B cell (primary cell): ENCODE measurements around the gene LYPD3. TPM values are rescaled to one million over a fixed set of nuclear protein-coding genes. Genes with fewer than 3 reads are reported as not detected.

ENCODE experiments used
- ATAC-seq: fragments of 200-7000 bp; cut with Tn5 transposase; one replicate; pipeline ENCODE4 v1.10.0; 2021; ENCODE audit warnings: low read depth, mild to moderate bottlenecking, moderate number of reproducible peaks, moderate library complexity
- CTCF ChIA-PET: fragments of 350-600 bp; sonication (Branson Sonifier 250); formaldehyde crosslinking; loops from one replicate; lab custom pipeline; 2021; ENCODE audit warnings: antibody characterized with exemption, inconsistent platforms; lab: Charles Lee
- POLR2A ChIA-PET: fragments of 350-600 bp; sonication (Branson Sonifier 250); formaldehyde crosslinking; loops from one replicate; lab custom pipeline; 2021; ENCODE audit warnings: antibody characterized with exemption; lab: Charles Lee
- DNase-seq: peaks from one replicate; pipeline ENCODE4 v3.0.0; 2013
- H2AFZ ChIP-seq: 2 replicates; pipeline ENCODE4 v1.6.1; 2012; ENCODE audit warnings: mild to moderate bottlenecking, low read depth, low read length; ENCODE audit not compliant: insufficient read depth, poor library complexity, severe bottlenecking
- H3K27ac ChIP-seq, 2 donors: 1 replicate in 1 of 2; 2 replicates in 1 of 2; pipeline ENCODE4 v1.5.1; 2012 to 2013; ENCODE audit warnings: low read length in 2 of 2, mild to moderate bottlenecking in 2 of 2, moderate library complexity in 1 of 2
- H3K27me3 ChIP-seq, 4 experiments: fragments of 200-600 bp in 1 of 4; sonication (generic) in 1 of 4; replicated peaks in 1 of 4; 1 replicate in 2 of 4; 2 replicates in 2 of 4; pipeline versions ENCODE4 v1.6.1 to v1.7.0; 2013 to 2016; ENCODE audit warnings: low read length in 3 of 4, mild to moderate bottlenecking in 2 of 4, mixed read lengths in 1 of 4, moderate library complexity in 1 of 4; ENCODE audit not compliant: insufficient read depth in 4 of 4, control insufficient read depth in 3 of 4; ENCODE audit errors: control extremely low read depth in 1 of 4
- H3K36me3 ChIP-seq, 2 experiments: replicated peaks in 1 of 2; 1 replicate in 1 of 2; 2 replicates in 1 of 2; pipeline versions ENCODE4 v1.6.1 to v1.7.1; 2013; ENCODE audit warnings: low read length in 1 of 2; ENCODE audit not compliant: insufficient read depth in 2 of 2, control insufficient read depth in 1 of 2; ENCODE audit errors: control extremely low read depth in 1 of 2, extremely low read depth in 1 of 2
- H3K4me1 ChIP-seq, 2 donors: fragments of 200-600 bp in 1 of 2; sonication (generic) in 1 of 2; 1 replicate in 1 of 2; 2 replicates in 1 of 2; pipeline versions ENCODE4 v1.5.1 to v1.6.1; 2013 to 2017; ENCODE audit warnings: low read length in 2 of 2; ENCODE audit not compliant: control insufficient read depth in 2 of 2, insufficient read depth in 2 of 2
- H3K4me2 ChIP-seq: replicated peaks from 2 replicates; pipeline ENCODE3; 2012; ENCODE audit warnings: mild to moderate bottlenecking, low read depth, low read length; ENCODE audit not compliant: poor library complexity, severe bottlenecking
- H3K4me3 ChIP-seq, 5 experiments: fragments of 200-600 bp in 1 of 5; sonication (generic) in 1 of 5; 1 replicate in 3 of 5; 2 replicates in 2 of 5; pipeline versions ENCODE4 v1.5.1 to v1.7.0; 2011 to 2016; ENCODE audit warnings: low read length in 4 of 5, mild to moderate bottlenecking in 4 of 5, low read depth in 2 of 5, control low read depth in 1 of 5, moderate library complexity in 1 of 5; ENCODE audit not compliant: insufficient read depth in 1 of 5; ENCODE audit errors: control extremely low read depth in 1 of 5, extremely low read depth in 1 of 5
- H3K79me2 ChIP-seq: fragments of 200-600 bp; sonication (generic); one replicate; pipeline ENCODE4 v1.6.0; 2016; ENCODE audit warnings: low read length; ENCODE audit not compliant: control insufficient read depth, insufficient read depth
- H3K9ac ChIP-seq: fragments of 200-600 bp; sonication (generic); 2 replicates; pipeline ENCODE4 v1.6.1; 2017; ENCODE audit warnings: mild to moderate bottlenecking, low read length, moderate library complexity
- H3K9me3 ChIP-seq, 3 donors: one replicate each; pipeline versions ENCODE4 v1.6.1 to v1.7.1; 2013; ENCODE audit warnings: low read length in 2 of 3; ENCODE audit not compliant: control insufficient read depth in 2 of 3, insufficient read depth in 1 of 3; ENCODE audit errors: control extremely low read depth in 1 of 3
- H4K20me1 ChIP-seq: 2 replicates; pipeline ENCODE4 v1.6.0; 2012; ENCODE audit warnings: mild to moderate bottlenecking, low read length; ENCODE audit not compliant: insufficient read depth, control insufficient read depth, poor library complexity, severe bottlenecking
- H3K27ac Mint-ChIP-seq: one replicate; pipeline ENCODE4 v1.8.0; 2021; ENCODE audit warnings: mixed read lengths
- H3K27me3 Mint-ChIP-seq: one replicate; pipeline ENCODE4 v1.8.0; 2021; ENCODE audit warnings: mixed read lengths
- H3K4me1 Mint-ChIP-seq: one replicate; pipeline ENCODE4 v1.8.0; 2021; ENCODE audit warnings: mixed read lengths
- H3K4me3 Mint-ChIP-seq: one replicate; pipeline ENCODE4 v1.8.0; 2021; ENCODE audit warnings: mixed read lengths
- H3K9me3 Mint-ChIP-seq: one replicate; pipeline ENCODE4 v1.8.0; 2022; ENCODE audit warnings: mixed read lengths; ENCODE audit not compliant: insufficient read depth
- EZH2 ChIP-seq: IDR thresholded peaks from 2 replicates; pipeline ENCODE4 v1.6.1; 2012; ENCODE audit warnings: borderline replicate concordance, low read depth, mild to moderate bottlenecking, moderate library complexity, low read length; ENCODE audit not compliant: insufficient read depth, poor library complexity, severe bottlenecking
- WGBS: methylation state at CpG from one replicate; pipeline ENCODE4 v1.1.5; 2013; ENCODE audit warnings: missing lambda C conversion rate; ENCODE audit not compliant: insufficient coverage; 5-methylcytosine and 5-hydroxymethylcytosine counted together
- intact Hi-C: fragments of 100-400 bp; cut with micrococcal nuclease; formaldehyde crosslinking; loops from one replicate; pipeline ENCODE4 v1.10.0; 2022
- polyA plus RNA-seq: library from polyadenylated mRNA; depleted of rRNA; stranded (reverse); fragments of >200 nt; gene quantifications from 2 replicates; pipeline ENCODE4 v1.2.3, GENCODE V29; 2012
- total RNA-seq, 2 donors: library from RNA; stranded (reverse); fragments of 120-200 nt in 1 of 2; gene quantifications; 1 replicate in 1 of 2; 2 replicates in 1 of 2; pipeline versions ENCODE4 v1.2.3 to v1.2.4, GENCODE V29; 2013 to 2022
- TF ChIP-seq, protein P1 (sequence below): fragments of 200-600 bp; IDR thresholded peaks from one replicate; pipeline ENCODE4 v1.8.0; 2022; ENCODE audit warnings: antibody characterized with exemption, mild to moderate bottlenecking

LYPD3 gene
- total and polyA plus RNA-seq, 2 donors (not counting 1 experiment from before 2014, with no cell fraction given), result 0.27 to 2.2 TPM

- Mint-ChIP-seq H3K27me3 (peaks cover 4% of the 10 kb centered on the region), H3K4me3 (no peak overlapping the region), H3K4me1 (peaks cover 6% of the 10 kb centered on the region), H3K9me3 (no peaks in the 10 kb centered on the region), H3K27ac (no peak overlapping the region)
- Histone ChIP-seq H3K9ac (no peak overlapping the region), H3K4me1 (peaks cover 8% of the 10 kb centered on the region in 2 donors), H3K36me3 (no peaks in the 10 kb centered on the region), H3K79me2 (no peaks in the 10 kb centered on the region), H3K4me3 (no peak overlapping the region), H3K27me3 (peaks cover 0 to 12% (median 5%) of the 10 kb centered on the region in 4 experiments), H3K27ac (no peak overlapping the region), H4K20me1 (no peaks in the 10 kb centered on the region), H3K4me2 (no peak overlapping the region), H2AFZ (no peak overlapping the region), H3K9me3 (peaks cover 0 to 15% (median 0%) of the 10 kb centered on the region in 3 donors)
- 93% methylated on average over 3 of the region's 4 CpGs for WGBS
- POLR2A ChIA-PET, result no interaction called here
- DNase-seq (no peak), ATAC-seq (no peak)
- intact Hi-C loops, result no loop called here
- CTCF ChIA-PET, result no interaction called here
- TF ChIP-seq EZH2, result no peak
- TF ChIP-seq, protein P1, sequence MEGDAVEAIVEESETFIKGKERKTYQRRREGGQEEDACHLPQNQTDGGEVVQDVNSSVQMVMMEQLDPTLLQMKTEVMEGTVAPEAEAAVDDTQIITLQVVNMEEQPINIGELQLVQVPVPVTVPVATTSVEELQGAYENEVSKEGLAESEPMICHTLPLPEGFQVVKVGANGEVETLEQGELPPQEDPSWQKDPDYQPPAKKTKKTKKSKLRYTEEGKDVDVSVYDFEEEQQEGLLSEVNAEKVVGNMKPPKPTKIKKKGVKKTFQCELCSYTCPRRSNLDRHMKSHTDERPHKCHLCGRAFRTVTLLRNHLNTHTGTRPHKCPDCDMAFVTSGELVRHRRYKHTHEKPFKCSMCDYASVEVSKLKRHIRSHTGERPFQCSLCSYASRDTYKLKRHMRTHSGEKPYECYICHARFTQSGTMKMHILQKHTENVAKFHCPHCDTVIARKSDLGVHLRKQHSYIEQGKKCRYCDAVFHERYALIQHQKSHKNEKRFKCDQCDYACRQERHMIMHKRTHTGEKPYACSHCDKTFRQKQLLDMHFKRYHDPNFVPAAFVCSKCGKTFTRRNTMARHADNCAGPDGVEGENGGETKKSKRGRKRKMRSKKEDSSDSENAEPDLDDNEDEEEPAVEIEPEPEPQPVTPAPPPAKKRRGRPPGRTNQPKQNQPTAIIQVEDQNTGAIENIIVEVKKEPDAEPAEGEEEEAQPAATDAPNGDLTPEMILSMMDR, result no peak
Observed at GRCh38 chr19:43468354-43469159, 3.1 kb upstream of the LYPD3 start.

- peaks cover 4% of the 10 kb centered on the region for H3K27me3 Mint-ChIP-seq
- H4K20me1 ChIP-seq, result no peaks in the 10 kb centered on the region
- H3K4me1 ChIP-seq, result peaks cover 8 to 12% of the 10 kb centered on the region in 2 donors
- no peak overlapping the region for H3K27ac Mint-ChIP-seq
- no peaks in the 10 kb centered on the region for H3K36me3 ChIP-seq
- ChIA-PET CTCF (no interaction called here), POLR2A (no interaction called here)
- TF ChIP-seq, protein P1, result no peak
- no peak for TF ChIP-seq EZH2
- no peak overlapping the region for H3K4me3 ChIP-seq
- intact Hi-C loops, result no loop called here
- H3K4me3 Mint-ChIP-seq, result no peak overlapping the region
- WGBS, result 80% methylated on average over 3 of the region's 4 CpGs
- peaks cover 0 to 12% (median 5%) of the 10 kb centered on the region in 4 experiments for H3K27me3 ChIP-seq
- no peak for DNase-seq
- peaks cover 0 to 21% (median 0%) of the 10 kb centered on the region in 3 donors for H3K9me3 ChIP-seq
- H3K4me2 ChIP-seq, result no peak overlapping the region
- H3K4me1 Mint-ChIP-seq, result peaks cover 13% of the 10 kb centered on the region
- no peaks in the 10 kb centered on the region for H3K9me3 Mint-ChIP-seq
- ATAC-seq, result no peak
- no peak overlapping the region for H2AFZ ChIP-seq
- H3K27ac ChIP-seq, result no peak overlapping the region
- no peak overlapping the region for H3K9ac ChIP-seq
- H3K79me2 ChIP-seq, result no peaks in the 10 kb centered on the region
Observed at GRCh38 chr19:43467730-43468129, 2.3 kb upstream of the LYPD3 start.
